ENCODE results near the gene GFRAL. TPM values are rescaled to one million over a fixed set of nuclear protein-coding genes. Genes with fewer than 3 reads are reported as not detected.
"Not testable (repeated sequence)": the region's sequence is repeated elsewhere in the genome, so short reads cannot be mapped to it uniquely, and the experiment has no call there.

Gene GFRAL
- total RNA-seq, 4 donors from 2014 or later = not detected

GRCh38 chr6:55290736-55291135, 36.5 kb upstream of the GFRAL start:
- Histone ChIP-seq H3K4me1 (no peaks in the 10 kb centered on the region), H3K36me3 (no peaks in the 10 kb centered on the region), H3K4me3 (no peak overlapping the region), H3K9me3 (no peaks in the 10 kb centered on the region), H3K27me3 (no peaks in the 10 kb centered on the region), H3K27ac (no peak overlapping the region)
- no peak for DNase-seq
- intact Hi-C loops (cut with DNase I; ENCODE audit: low total_unique reads) = no loop called here
- TF ChIP-seq CTCF (IDR thresholded peaks at IDR 0.05) = no peak
- TF ChIP-seq POLR2A (IDR thresholded peaks at IDR 0.05) = no peak

GRCh38 chr6:55293116-55293515, 34.2 kb upstream of the GFRAL start:
- no peak overlapping the region for H3K27ac ChIP-seq
- H3K9me3 ChIP-seq = no peaks in the 10 kb centered on the region
- no peaks in the 10 kb centered on the region for H3K27me3 ChIP-seq
- TF ChIP-seq CTCF (IDR thresholded peaks at IDR 0.05) (no peak), POLR2A (IDR thresholded peaks at IDR 0.05) (no peak)
- intact Hi-C loops (cut with DNase I; ENCODE audit: low total_unique reads) = no loop called here
- H3K36me3 ChIP-seq = no peaks in the 10 kb centered on the region
- no peak overlapping the region for H3K4me3 ChIP-seq
- DNase-seq = no peak
- no peaks in the 10 kb centered on the region for H3K4me1 ChIP-seq

GRCh38 chr6:55297214-55297613, 30.1 kb upstream of the GFRAL start:
- H3K4me3 ChIP-seq; H3K27ac ChIP-seq; H3K4me1 ChIP-seq; H3K27me3 ChIP-seq; H3K9me3 ChIP-seq; H3K36me3 ChIP-seq; intact Hi-C loops (cut with DNase I; ENCODE audit: low total_unique reads); DNase-seq: not testable (repeated sequence)

GRCh38 chr6:55299286-55299985, 27.8 kb upstream of the GFRAL start:
- no peak overlapping the region for H3K27ac ChIP-seq
- no peaks in the 10 kb centered on the region for H3K36me3 ChIP-seq
- H3K4me1 ChIP-seq = no peaks in the 10 kb centered on the region
- intact Hi-C loops (cut with DNase I; ENCODE audit: low total_unique reads) = no loop called here
- DNase-seq = no peak
- H3K27me3 ChIP-seq = no peaks in the 10 kb centered on the region
- H3K4me3 ChIP-seq = no peak overlapping the region
- H3K9me3 ChIP-seq = no peaks in the 10 kb centered on the region
- TF ChIP-seq POLR2A (IDR thresholded peaks at IDR 0.05) = no peak
- TF ChIP-seq CTCF (IDR thresholded peaks at IDR 0.05) = no peak

GRCh38 chr6:55304747-55305146, 22.5 kb upstream of the GFRAL start:
- no peak for TF ChIP-seq POLR2A (IDR thresholded peaks at IDR 0.05)
- TF ChIP-seq CTCF (IDR thresholded peaks at IDR 0.05) = no peak
- intact Hi-C loops (cut with DNase I; ENCODE audit: low total_unique reads) = no loop called here
- no peaks in the 10 kb centered on the region for H3K27me3 ChIP-seq
- H3K4me3 ChIP-seq = no peak overlapping the region
- H3K27ac ChIP-seq = no peak overlapping the region
- H3K36me3 ChIP-seq = no peaks in the 10 kb centered on the region
- DNase-seq = no peak
- H3K9me3 ChIP-seq = no peaks in the 10 kb centered on the region
- H3K4me1 ChIP-seq = no peaks in the 10 kb centered on the region
